H1 (cell line): Measurements from ENCODE around the gene NCKAP1. TPM values are rescaled to one million over a fixed set of nuclear protein-coding genes. Genes with fewer than 3 reads are reported as not detected.
A peak's percentile ranks its signal among the peaks of the same experiment; 100 is the strongest.

ENCODE experiments used
- CHD2 ChIP-seq: IDR thresholded peaks from 2 replicates; pipeline ENCODE4 v1.6.1; 2012; ENCODE audit warnings: low read length, improper control_type of control experiment
- CREB1 ChIP-seq: IDR thresholded peaks from 2 replicates; pipeline ENCODE4 v1.6.1; 2012; ENCODE audit warnings: inconsistent platforms
- E2F6 ChIP-seq: IDR thresholded peaks from 2 replicates; pipeline ENCODE4 v1.6.1; 2012; ENCODE audit warnings: inconsistent platforms
- EGR1 ChIP-seq: IDR thresholded peaks from 2 replicates; pipeline ENCODE4 v1.6.1; 2011; ENCODE audit warnings: low read depth, low read length, borderline replicate concordance
- GTF2F1 ChIP-seq: IDR thresholded peaks from 2 replicates; pipeline ENCODE4 v1.6.1; 2012; ENCODE audit warnings: low read depth, low read length, improper control_type of control experiment, borderline replicate concordance
- HDAC2 ChIP-seq, 2 experiments: fragments of 300-600 bp in 1 of 2; sonication (generic) in 1 of 2; IDR thresholded peaks; 2 replicates each; pipeline ENCODE4 v1.6.1; 2011 to 2012; ENCODE audit warnings: low read depth in 2 of 2, low read length in 2 of 2, mild to moderate bottlenecking in 2 of 2, moderate library complexity in 2 of 2, borderline replicate concordance in 1 of 2, inconsistent platforms in 1 of 2
- HDAC6 ChIP-seq: IDR thresholded peaks from one replicate; pipeline ENCODE4 v1.7.1; 2012; ENCODE audit warnings: low read depth, mild to moderate bottlenecking, inconsistent platforms, low read length, moderate library complexity
- KDM4A ChIP-seq: IDR thresholded peaks from one replicate; pipeline ENCODE4 v1.7.1; 2012; ENCODE audit warnings: low read depth, mild to moderate bottlenecking, moderate library complexity, low read length, inconsistent platforms; ENCODE audit not compliant: severe bottlenecking
- NANOG ChIP-seq: IDR thresholded peaks from 2 replicates; pipeline ENCODE4 v1.6.1; 2011; ENCODE audit warnings: low read length, low read depth, mild to moderate bottlenecking, inconsistent platforms; ENCODE audit not compliant: insufficient read depth, poor library complexity, severe bottlenecking
- PHF8 ChIP-seq: fragments of 200-600 bp; sonication (generic); conservative IDR thresholded peaks from 2 replicates; pipeline ENCODE4 v1.7.1; 2012; ENCODE audit warnings: low read depth, mild to moderate bottlenecking, inconsistent platforms, low read length, moderate library complexity
- POLR2AphosphoS5 ChIP-seq: IDR thresholded peaks from 2 replicates; pipeline ENCODE4 v1.6.1; 2011; ENCODE audit warnings: low read depth, low read length
- POU5F1 ChIP-seq: IDR thresholded peaks from 2 replicates; pipeline ENCODE4 v1.6.1; 2011; ENCODE audit warnings: low read depth, mild to moderate bottlenecking, low read length, moderate library complexity
- RAD21 ChIP-seq, 2 experiments: IDR thresholded peaks in 1 of 2; conservative IDR thresholded peaks in 1 of 2; 2 replicates each; pipeline ENCODE4 v1.6.1; 2011; ENCODE audit warnings: low read depth in 2 of 2, low read length in 2 of 2, improper control_type of control experiment in 1 of 2, inconsistent platforms in 1 of 2, mild to moderate bottlenecking in 1 of 2, moderate library complexity in 1 of 2
- RXRA ChIP-seq: IDR thresholded peaks from 2 replicates; pipeline ENCODE4 v1.6.1; 2011; ENCODE audit warnings: low read depth, mild to moderate bottlenecking, low read length, moderate library complexity; ENCODE audit not compliant: insufficient read depth
- SIRT6 ChIP-seq: IDR thresholded peaks from one replicate; pipeline ENCODE4 v1.7.1; 2012; ENCODE audit warnings: low read length, inconsistent platforms
- SP1 ChIP-seq: IDR thresholded peaks from 2 replicates; pipeline ENCODE4 v1.6.1; 2011; ENCODE audit warnings: low read depth, low read length
- SP2 ChIP-seq: IDR thresholded peaks from 2 replicates; pipeline ENCODE4 v1.6.1; 2012; ENCODE audit warnings: mild to moderate bottlenecking, low read length, inconsistent platforms
- SP4 ChIP-seq: IDR thresholded peaks from 2 replicates; pipeline ENCODE4 v1.6.1; 2012; ENCODE audit warnings: low read length, inconsistent platforms
- SRF ChIP-seq: IDR thresholded peaks from 2 replicates; pipeline ENCODE4 v1.6.1; 2011; ENCODE audit warnings: mild to moderate bottlenecking, low read depth, low read length, moderate library complexity
- SUZ12 ChIP-seq: fragments of 200-600 bp; sonication (generic); IDR thresholded peaks from 2 replicates; pipeline ENCODE4 v1.6.1; 2012; ENCODE audit warnings: mild to moderate bottlenecking, inconsistent platforms, low read length, moderate library complexity, mixed read lengths
- TAF1 ChIP-seq: IDR thresholded peaks from 2 replicates; pipeline ENCODE4 v1.6.1; 2011; ENCODE audit warnings: mild to moderate bottlenecking, low read depth, low read length
- TBP ChIP-seq: IDR thresholded peaks from 2 replicates; pipeline ENCODE4 v1.6.1; 2011; ENCODE audit warnings: low read depth, low read length, improper control_type of control experiment
- TEAD4 ChIP-seq: IDR thresholded peaks from 2 replicates; pipeline ENCODE4 v1.6.1; 2012; ENCODE audit warnings: low read depth, low read length, inconsistent platforms, mixed read lengths
- YY1 ChIP-seq: IDR thresholded peaks from 2 replicates; pipeline ENCODE4 v1.6.1; 2011; ENCODE audit warnings: low read depth, mild to moderate bottlenecking, low read length
- polyA plus RNA-seq, 7 experiments: library from polyadenylated mRNA; depleted of rRNA in 3 of 7; stranded (reverse) in 5 of 7; unstranded in 2 of 7; fragments of >200 nt in 5 of 7; fragments of 200-250 nt in 2 of 7; gene quantifications; 1 replicate in 5 of 7; 2 replicates in 1 of 7; 4 replicates in 1 of 7; pipeline versions ENCODE4 v1.2.1 to v1.2.3, GENCODE V29; 2011 to 2013; ENCODE audit warnings: missing spikeins in 2 of 7, mixed read lengths in 2 of 7
- total RNA-seq: library from RNA; stranded (reverse); fragmentation: NEBNext Ultra II Directional; extraction: Animal tissue kit (Norgen Biotek cat#: 25700); gene quantifications from 2 replicates; pipeline ENCODE4 v1.2.1, GENCODE V29; 2021
- TF ChIP-seq, protein P1 (sequence below): IDR thresholded peaks from 2 replicates; pipeline ENCODE4 v1.6.1; 2012; ENCODE audit warnings: inconsistent platforms

The NCKAP1 gene
- total and polyA plus RNA-seq, 2 of the 8 experiments (the other 6 are each of a cell fraction or from before 2014, with no cell fraction given), result 90.8 to 173 TPM

DNA sequence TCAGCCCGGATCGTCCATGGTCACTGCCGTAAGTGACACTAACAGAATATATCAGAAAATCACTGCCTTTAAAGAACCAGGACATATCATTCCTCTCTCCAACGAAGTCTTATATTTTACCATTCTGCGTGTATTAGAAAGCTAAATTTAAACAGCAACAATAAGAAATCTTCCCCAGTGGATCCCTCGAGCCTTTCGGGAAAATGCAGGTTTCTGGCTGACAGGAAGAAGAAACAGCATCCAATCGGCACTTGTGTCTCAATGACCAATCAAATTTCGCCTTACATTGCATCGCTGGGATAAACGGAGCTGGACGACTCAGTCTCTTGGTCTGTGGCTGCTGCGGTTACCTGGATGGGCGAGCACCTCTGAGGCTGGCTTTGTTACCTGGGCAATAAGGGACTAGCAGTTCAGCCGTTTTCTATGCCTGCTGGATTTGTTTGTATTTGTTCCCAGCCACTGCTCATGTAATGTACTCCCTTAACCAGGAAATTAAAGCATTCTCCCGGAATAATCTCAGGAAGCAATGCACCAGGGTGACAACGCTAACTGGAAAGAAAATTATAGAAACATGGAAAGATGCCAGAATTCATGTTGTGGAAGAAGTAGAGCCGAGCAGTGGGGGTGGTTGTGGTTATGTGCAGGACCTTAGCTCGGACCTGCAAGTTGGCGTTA, 40.3 kb upstream of the NCKAP1 start, which contains the start of gene DUSP19 (continued):
- no peak for TF ChIP-seq HDAC2 (IDR thresholded peaks at IDR 0.05; ENCODE audit: borderline replicate concordance in 1 of 2, low read depth in 2 of 2, low read length in 2 of 2)
- TF ChIP-seq TBP, result peak; percentile 88
- TF ChIP-seq POU5F1, result no peak
- no peak; the same call in 1 of the 2 replicates for TF ChIP-seq TEAD4
- TF ChIP-seq POLR2AphosphoS5, result peak; percentile 90
- peak; percentile 72 for TF ChIP-seq NANOG
- TF ChIP-seq RAD21 (IDR thresholded peaks at IDR 0.05 in 1 of 2, conservative IDR thresholded peaks at IDR 0.05 in 1 of 2; ENCODE audit: low read depth in 2 of 2, low read length in 2 of 2), result peak in 1 of 2 experiments; percentile 12; a peak in 1 of 4 replicates
- peak; percentile 41; the same call in 1 of the 2 replicates for TF ChIP-seq CREB1
- TF ChIP-seq, protein P1, sequence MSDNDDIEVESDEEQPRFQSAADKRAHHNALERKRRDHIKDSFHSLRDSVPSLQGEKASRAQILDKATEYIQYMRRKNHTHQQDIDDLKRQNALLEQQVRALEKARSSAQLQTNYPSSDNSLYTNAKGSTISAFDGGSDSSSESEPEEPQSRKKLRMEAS, result peak; percentile 15; the same call in 1 of the 2 replicates
- no peak for TF ChIP-seq HDAC6
- no peak for TF ChIP-seq SP4
- TF ChIP-seq PHF8, result peak; percentile 47
- TF ChIP-seq E2F6, result peak; percentile 67; the same call in 1 of the 2 replicates
- no peak for TF ChIP-seq SIRT6
- TF ChIP-seq YY1, result no peak
- TF ChIP-seq SUZ12, result no peak
- no peak for TF ChIP-seq SRF
- peak; percentile 45 for TF ChIP-seq KDM4A
- no peak for TF ChIP-seq EGR1
- TF ChIP-seq RXRA, result no peak
- peak; percentile 94 for TF ChIP-seq SP1
- TF ChIP-seq SP2, result no peak
- TF ChIP-seq TAF1, result peak; percentile 92
- peak; percentile 67; the same call in 1 of the 2 replicates for TF ChIP-seq CHD2
- 0 out of 2 replicates have a peak, but pooled peaks have one; percentile 51 for TF ChIP-seq GTF2F1
